GM19467 (cell line): ENCODE measurements around the gene KRT6A.
"Not testable (repeated sequence)": the region's sequence is repeated elsewhere in the genome, so short reads cannot be mapped to it uniquely, and the experiment has no call there.

Source experiments
- ATAC-seq: cut with Tn5 transposase; IDR thresholded peaks from one replicate; pipeline ENCODE4 v1.9.1; 2021; ENCODE audit warnings: mild to moderate bottlenecking, moderate library complexity; ENCODE audit not compliant: unreplicated experiment

The KRT6A gene

GRCh38 chr12:52474212-52474611, 18.8 kb downstream of the KRT6A start:
- no peak for ATAC-seq

- ATAC-seq: no peak
These were observed 19.3 kb downstream of the KRT6A start, which contains the start of gene KRT6C for GRCh38 chr12:52473768-52474167. KRT6C (minus strand) TSS chr12:52473805; CDS start chr12:52473737, 68 bp downstream.

GRCh38 chr12:52469853-52470252, 23.2 kb downstream of the KRT6A start:
- no peak for ATAC-seq

GRCh38 chr12:52464897-52465296, 28.2 kb downstream of the KRT6A start:
- no peak for ATAC-seq

- no peak for ATAC-seq
These were observed 31.4 kb downstream of the KRT6A start for GRCh38 chr12:52461693-52462092.

GRCh38 chr12:52458861-52459260, 34.2 kb downstream of the KRT6A start:
- ATAC-seq: no peak

GRCh38 chr12:52455821-52456220, 37.2 kb downstream of the KRT6A start:
- no peak for ATAC-seq

- no peak for ATAC-seq
These were observed 38.5 kb downstream of the KRT6A start for GRCh38 chr12:52454411-52455201.

GRCh38 chr12:52452101-52452500, 41.0 kb downstream of the KRT6A start, which contains the start of gene KRT6B:
KRT6B (minus strand) TSS chr12:52452146; CDS start chr12:52452078, 68 bp downstream.
- ATAC-seq: no peak

GRCh38 chr12:52448228-52448627, 44.8 kb downstream of the KRT6A start:
- no peak for ATAC-seq

- not testable (repeated sequence) for ATAC-seq
These were observed 45.9 kb downstream of the KRT6A start for GRCh38 chr12:52447196-52447595.

- ATAC-seq: no peak
These were observed 46.6 kb downstream of the KRT6A start for GRCh38 chr12:52446367-52447045.

GRCh38 chr12:52445876-52446275, 47.2 kb downstream of the KRT6A start:
- ATAC-seq: no peak

GRCh38 chr12:52444647-52445595, 48.1 kb downstream of the KRT6A start:
- ATAC-seq: no peak

GRCh38 chr12:52443966-52444365, 49.1 kb downstream of the KRT6A start:
- no peak for ATAC-seq

GRCh38 chr12:52442600-52443061, 50.4 kb downstream of the KRT6A start:
- no peak for ATAC-seq

GRCh38 chr12:52441320-52441911, 51.6 kb downstream of the KRT6A start:
- ATAC-seq: no peak

- no peak for ATAC-seq
These were observed 52.2 kb downstream of the KRT6A start for GRCh38 chr12:52440821-52441319.

- ATAC-seq: no peak
These were observed 53.2 kb downstream of the KRT6A start for GRCh38 chr12:52439845-52440244.

- ATAC-seq: no peak
These were observed 53.6 kb downstream of the KRT6A start for GRCh38 chr12:52439420-52439819.
